Fibroblast of skin of abdomen (primary cell): ENCODE results near the gene FBF1.

Source experiments
- DNase-seq: peaks from one replicate; pipeline ENCODE4 v3.0.0-alpha.2; 2013

The FBF1 gene

GRCh38 chr17:75950855-75951554, 10.2 kb upstream of the FBF1 start:
- DNase-seq, result peak; percentile 12

GRCh38 chr17:75950421-75950820, 9.6 kb upstream of the FBF1 start:
- no peak for DNase-seq

- DNase-seq, result no peak
These were observed 4.4 kb upstream of the FBF1 start for GRCh38 chr17:75945211-75945610.

GRCh38 chr17:75943491-75943890, 2.6 kb upstream of the FBF1 start:
- DNase-seq, result no peak

- DNase-seq, result no peak
These were observed 1.6 kb upstream of the FBF1 start for GRCh38 chr17:75942473-75942872.

- DNase-seq, result no peak
These were observed 589 bp upstream of the FBF1 start for GRCh38 chr17:75941442-75941819.

- no peak for DNase-seq
These were observed 3.2 kb downstream of the FBF1 start for GRCh38 chr17:75937652-75938051.

GRCh38 chr17:75933808-75934207, 7.0 kb downstream of the FBF1 start:
- peak; percentile 44 for DNase-seq

GRCh38 chr17:75932852-75933251, 8.0 kb downstream of the FBF1 start:
- no peak for DNase-seq

- DNase-seq, result no peak
These were observed 9.8 kb downstream of the FBF1 start for GRCh38 chr17:75931062-75931461.

GRCh38 chr17:75927286-75927922, 13.4 kb downstream of the FBF1 start:
- no peak for DNase-seq

- DNase-seq, result no peak
These were observed 14.4 kb downstream of the FBF1 start for GRCh38 chr17:75926456-75926855.

- no peak for DNase-seq
These were observed 14.9 kb downstream of the FBF1 start for GRCh38 chr17:75925912-75926311.

GRCh38 chr17:75925103-75925502, 15.7 kb downstream of the FBF1 start:
- no peak for DNase-seq

GRCh38 chr17:75922963-75923874, 17.6 kb downstream of the FBF1 start:
- no peak for DNase-seq

- no peak for DNase-seq
These were observed 18.5 kb downstream of the FBF1 start for GRCh38 chr17:75922173-75922961.

- DNase-seq, result no peak
These were observed 19.2 kb downstream of the FBF1 start for GRCh38 chr17:75921596-75921995.

GRCh38 chr17:75920045-75920560, 20.7 kb downstream of the FBF1 start:
- no peak for DNase-seq

- DNase-seq, result no peak
These were observed 21.2 kb downstream of the FBF1 start for GRCh38 chr17:75919611-75920010.

- DNase-seq, result no peak
These were observed 22.9 kb downstream of the FBF1 start for GRCh38 chr17:75917917-75918445.

GRCh38 chr17:75917141-75917916, 23.5 kb downstream of the FBF1 start:
- no peak for DNase-seq
